Parathyroid adenoma (tissue), 2 donors: Measurements from ENCODE around the gene SLC38A8.

Experiments used
- H2AFZ ChIP-seq: fragments of 300-600 bp; sonication (generic); one replicate; pipeline ENCODE4 v1.7.0; 2017; ENCODE audit warnings: antibody characterized with exemption, mild to moderate bottlenecking
- H3K27ac ChIP-seq: fragments of 300-600 bp; sonication (generic); one replicate; pipeline ENCODE4 v1.7.0; 2017
- H3K27me3 ChIP-seq: fragments of 300-600 bp; sonication (generic); one replicate; pipeline ENCODE4 v1.7.0; 2017; ENCODE audit warnings: low read length; ENCODE audit not compliant: control insufficient read depth, insufficient read depth
- H3K36me3 ChIP-seq: fragments of 300-600 bp; sonication (generic); one replicate; pipeline ENCODE4 v1.7.0; 2017; ENCODE audit warnings: low read length; ENCODE audit not compliant: control insufficient read depth, insufficient read depth
- H3K4me1 ChIP-seq: fragments of 300-600 bp; sonication (generic); one replicate; pipeline ENCODE4 v1.7.0; 2017; ENCODE audit warnings: control low read depth
- H3K4me2 ChIP-seq: fragments of 300-600 bp; sonication (generic); one replicate; pipeline ENCODE4 v1.7.0; 2017; ENCODE audit warnings: low read length
- H3K4me3 ChIP-seq: fragments of 300-600 bp; sonication (generic); one replicate; pipeline ENCODE4 v1.7.0; 2017; ENCODE audit warnings: low read depth, low read length
- H3K79me2 ChIP-seq: fragments of 300-600 bp; sonication (generic); one replicate; pipeline ENCODE4 v1.7.0; 2017; ENCODE audit warnings: control low read depth
- H3K9ac ChIP-seq: fragments of 300-600 bp; sonication (generic); one replicate; pipeline ENCODE4 v1.7.0; 2017; ENCODE audit warnings: mild to moderate bottlenecking
- H3K9me3 ChIP-seq: fragments of 300-600 bp; sonication (generic); one replicate; pipeline ENCODE4 v1.7.0; 2017; ENCODE audit warnings: low read length; ENCODE audit not compliant: control insufficient read depth
- TF ChIP-seq, protein P1 (sequence below): fragments of 300-600 bp; sonication (generic); IDR thresholded peaks from one replicate; pipeline ENCODE4 v1.7.0; 2017; ENCODE audit warnings: antibody characterized with exemption, mild to moderate bottlenecking
- donor health status: primary hyperparathyroidism.

The SLC38A8 gene

DNA sequence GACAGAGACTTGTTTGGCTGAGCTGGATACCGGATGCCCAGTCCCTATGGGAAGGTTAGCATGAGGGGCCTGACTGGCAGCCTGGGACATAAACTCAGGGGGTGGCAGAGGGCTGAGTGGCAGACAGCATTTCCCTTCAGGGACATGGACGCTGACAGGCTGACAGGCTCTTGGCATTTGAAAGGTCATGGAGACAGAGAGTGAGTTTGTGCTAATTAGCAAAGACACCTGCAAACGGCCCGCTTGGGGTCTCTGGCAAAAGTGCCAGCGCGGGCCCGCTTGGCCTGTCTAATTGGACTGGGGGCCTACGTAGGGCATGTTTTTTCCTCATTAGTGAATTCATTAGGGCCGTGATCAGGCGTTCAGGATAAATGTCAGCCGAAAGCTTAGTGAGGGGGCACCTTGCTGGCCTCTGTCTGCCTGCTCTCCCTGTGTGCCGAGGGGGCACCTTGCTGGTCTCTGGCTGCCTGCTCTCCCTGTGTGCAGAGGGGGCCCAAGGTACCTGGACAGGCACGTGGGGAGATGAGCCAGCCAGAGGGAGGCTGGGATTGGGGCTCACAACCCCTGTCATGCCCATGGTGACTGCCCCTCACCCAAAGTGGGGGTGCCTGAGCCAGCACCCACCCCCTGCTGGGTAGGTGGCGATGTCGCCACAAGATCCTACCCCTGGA is 66.9 kb downstream of the SLC38A8 start:
- Histone ChIP-seq H3K36me3 (no peaks in the 10 kb centered on the region), H3K9ac (no peak overlapping the region), H3K9me3 (no peaks in the 10 kb centered on the region), H3K27me3 (no peaks in the 10 kb centered on the region), H2AFZ (no peak overlapping the region), H3K79me2 (no peaks in the 10 kb centered on the region), H3K4me2 (no peak overlapping the region), H3K4me1 (no peaks in the 10 kb centered on the region), H3K4me3 (no peak overlapping the region), H3K27ac (no peak overlapping the region)
- TF ChIP-seq, protein P1, sequence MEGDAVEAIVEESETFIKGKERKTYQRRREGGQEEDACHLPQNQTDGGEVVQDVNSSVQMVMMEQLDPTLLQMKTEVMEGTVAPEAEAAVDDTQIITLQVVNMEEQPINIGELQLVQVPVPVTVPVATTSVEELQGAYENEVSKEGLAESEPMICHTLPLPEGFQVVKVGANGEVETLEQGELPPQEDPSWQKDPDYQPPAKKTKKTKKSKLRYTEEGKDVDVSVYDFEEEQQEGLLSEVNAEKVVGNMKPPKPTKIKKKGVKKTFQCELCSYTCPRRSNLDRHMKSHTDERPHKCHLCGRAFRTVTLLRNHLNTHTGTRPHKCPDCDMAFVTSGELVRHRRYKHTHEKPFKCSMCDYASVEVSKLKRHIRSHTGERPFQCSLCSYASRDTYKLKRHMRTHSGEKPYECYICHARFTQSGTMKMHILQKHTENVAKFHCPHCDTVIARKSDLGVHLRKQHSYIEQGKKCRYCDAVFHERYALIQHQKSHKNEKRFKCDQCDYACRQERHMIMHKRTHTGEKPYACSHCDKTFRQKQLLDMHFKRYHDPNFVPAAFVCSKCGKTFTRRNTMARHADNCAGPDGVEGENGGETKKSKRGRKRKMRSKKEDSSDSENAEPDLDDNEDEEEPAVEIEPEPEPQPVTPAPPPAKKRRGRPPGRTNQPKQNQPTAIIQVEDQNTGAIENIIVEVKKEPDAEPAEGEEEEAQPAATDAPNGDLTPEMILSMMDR = no peak

DNA sequence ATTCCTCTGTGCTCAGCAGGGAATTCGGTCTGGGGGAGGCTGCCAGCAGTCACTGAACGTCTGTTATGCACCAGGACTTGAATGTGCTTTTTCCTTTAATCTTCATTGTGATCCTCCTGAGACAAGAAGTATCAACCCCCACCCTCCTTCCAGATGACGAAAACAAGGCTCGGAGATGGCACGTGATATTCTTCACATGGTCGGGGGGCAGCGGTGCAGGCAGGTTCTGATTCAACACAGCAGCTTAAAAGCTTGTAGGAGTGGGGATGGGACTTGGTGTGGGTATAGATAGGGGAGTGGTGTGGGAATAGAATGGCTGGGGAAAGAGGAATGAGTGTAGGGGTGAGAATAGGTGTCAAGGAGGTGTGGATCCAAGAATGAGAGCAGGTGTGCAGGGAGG is 68.1 kb downstream of the SLC38A8 start:
- H3K4me3 ChIP-seq = no peak overlapping the region
- H3K36me3 ChIP-seq = no peaks in the 10 kb centered on the region
- no peaks in the 10 kb centered on the region for H3K79me2 ChIP-seq
- TF ChIP-seq, protein P1 = no peak
- no peak overlapping the region for H3K27ac ChIP-seq
- H2AFZ ChIP-seq = no peak overlapping the region
- no peak overlapping the region for H3K9ac ChIP-seq
- no peaks in the 10 kb centered on the region for H3K9me3 ChIP-seq
- no peaks in the 10 kb centered on the region for H3K27me3 ChIP-seq
- no peak overlapping the region for H3K4me2 ChIP-seq
- H3K4me1 ChIP-seq = no peaks in the 10 kb centered on the region

DNA sequence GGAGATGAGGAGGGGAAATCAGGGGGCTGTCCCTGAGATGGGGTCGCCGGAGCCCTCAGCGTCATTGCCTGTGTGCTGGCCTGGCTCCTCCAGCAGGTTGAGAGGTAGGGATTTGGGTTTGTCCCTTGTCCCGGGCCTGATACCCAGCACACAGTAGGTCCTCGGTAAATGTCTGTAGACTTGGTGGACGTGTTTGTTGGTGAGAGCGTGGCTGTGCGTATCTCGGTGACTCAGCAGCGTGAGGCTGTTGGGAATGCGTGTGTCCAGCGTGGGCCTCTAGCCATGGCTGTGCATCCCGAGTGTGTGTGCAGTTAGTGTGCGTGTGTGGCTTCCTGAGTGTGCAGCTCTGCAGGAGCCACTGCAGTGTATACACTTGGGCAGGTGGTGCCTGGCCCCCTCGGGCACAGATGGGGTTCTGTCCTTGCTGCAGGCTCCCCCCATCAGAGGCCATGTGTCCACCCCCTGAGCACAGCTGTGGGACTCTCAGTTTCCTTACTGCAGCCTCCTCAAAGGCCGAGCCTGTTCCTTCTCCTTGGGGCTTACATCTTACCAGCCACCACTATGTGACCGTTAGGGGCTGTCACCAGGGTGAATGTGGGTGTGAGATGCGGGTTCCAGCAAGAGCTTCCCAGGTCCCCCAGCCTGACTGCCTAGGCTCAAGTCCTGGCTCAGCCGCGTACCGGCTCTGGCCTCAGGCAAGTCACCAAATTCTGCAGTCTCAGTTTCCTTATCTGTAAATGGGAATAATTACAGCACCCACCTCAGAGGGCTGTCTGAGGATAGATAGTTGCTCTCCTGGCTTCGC is 68.8 kb downstream of the SLC38A8 start:
- H3K4me1 ChIP-seq = no peaks in the 10 kb centered on the region
- no peaks in the 10 kb centered on the region for H3K9me3 ChIP-seq
- H3K4me2 ChIP-seq = no peak overlapping the region
- no peak overlapping the region for H3K9ac ChIP-seq
- no peaks in the 10 kb centered on the region for H3K36me3 ChIP-seq
- TF ChIP-seq, protein P1 = no peak
- no peak overlapping the region for H3K27ac ChIP-seq
- H3K27me3 ChIP-seq = no peaks in the 10 kb centered on the region
- H3K4me3 ChIP-seq = no peak overlapping the region
- H2AFZ ChIP-seq = no peak overlapping the region
- H3K79me2 ChIP-seq = no peaks in the 10 kb centered on the region

DNA sequence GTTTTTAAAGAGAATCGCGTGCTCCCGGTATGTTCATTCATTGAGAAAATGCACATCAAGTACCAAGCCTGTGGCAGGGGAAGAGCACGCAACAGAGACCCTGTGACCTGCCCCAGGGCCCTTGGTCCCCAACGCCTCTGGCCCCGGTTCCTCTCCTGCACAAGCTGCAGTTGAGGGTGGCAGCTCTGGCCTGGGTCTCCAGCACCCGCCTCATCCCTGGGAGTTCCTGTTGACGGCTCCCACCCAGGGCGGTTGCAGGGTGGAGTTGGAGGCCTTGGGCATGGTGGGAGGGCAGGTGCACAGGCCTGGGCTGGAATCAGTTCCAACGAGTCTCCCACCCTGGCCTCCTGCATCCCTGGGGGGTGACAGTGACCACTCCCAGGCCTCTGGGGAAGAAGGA is 69.5 kb downstream of the SLC38A8 start:
- TF ChIP-seq, protein P1 = no peak
- Histone ChIP-seq H2AFZ (no peak overlapping the region), H3K4me2 (no peak overlapping the region), H3K36me3 (no peaks in the 10 kb centered on the region), H3K27ac (no peak overlapping the region), H3K4me1 (no peaks in the 10 kb centered on the region), H3K27me3 (no peaks in the 10 kb centered on the region), H3K79me2 (no peaks in the 10 kb centered on the region), H3K9ac (no peak overlapping the region), H3K4me3 (no peak overlapping the region), H3K9me3 (no peaks in the 10 kb centered on the region)
